Activated naive CD8-positive, alpha-beta T cell treated with anti-CD3 and anti-CD28 coated beads, Interleukin-2, amount 10 ng/mL, durations not matched to agents 7 days and 5 days (primary cell): ENCODE data around the gene WNT9B. TPM values are rescaled to one million over a fixed set of nuclear protein-coding genes. Genes with fewer than 3 reads are reported as not detected.

Experiments used
- ATAC-seq: fragments of 150-1000 bp; cut with Tn5 transposase; one replicate; pipeline ENCODE4 v1.10.0; 2021; ENCODE audit warnings: low read depth, moderate library complexity
- POLR2A ChIA-PET: fragments of 350-600 bp; sonication (Branson Sonifier 250); formaldehyde crosslinking; loops from one replicate; lab custom pipeline; 2021; ENCODE audit warnings: antibody characterized with exemption; lab: Charles Lee
- DNase-seq: peaks from one replicate; pipeline ENCODE4 v3.0.0; 2021
- H3K27ac Mint-ChIP-seq: one replicate; pipeline ENCODE4 v1.8.0; 2022; ENCODE audit warnings: mild to moderate bottlenecking, mixed read lengths
- H3K27me3 Mint-ChIP-seq: one replicate; pipeline ENCODE4 v1.8.0; 2022; ENCODE audit warnings: mild to moderate bottlenecking, moderate library complexity, mixed read lengths
- H3K36me3 Mint-ChIP-seq: one replicate; pipeline ENCODE4 v1.8.0; 2021; ENCODE audit warnings: mild to moderate bottlenecking, mixed read lengths
- H3K4me1 Mint-ChIP-seq: one replicate; pipeline ENCODE4 v1.8.0; 2021; ENCODE audit warnings: mixed read lengths
- H3K4me3 Mint-ChIP-seq: one replicate; pipeline ENCODE4 v1.8.0; 2022; ENCODE audit warnings: mild to moderate bottlenecking, moderate library complexity, mixed read lengths
- H3K9me3 Mint-ChIP-seq: one replicate; pipeline ENCODE4 v1.8.0; 2021; ENCODE audit warnings: mixed read lengths
- total RNA-seq, 2 experiments: library from RNA; stranded (reverse); gene quantifications; one replicate each; pipeline ENCODE4 v1.2.3, GENCODE V29; 2021

Gene WNT9B
- total RNA-seq, 2 experiments from 2014 or later = not detected

- DNase-seq = no peak
- Mint-ChIP-seq H3K27me3 (peaks cover 9% of the 10 kb centered on the region), H3K4me3 (no peak overlapping the region), H3K27ac (no peak overlapping the region), H3K4me1 (no peaks in the 10 kb centered on the region), H3K9me3 (no peaks in the 10 kb centered on the region), H3K36me3 (no peaks in the 10 kb centered on the region)
- no peak for ATAC-seq
- POLR2A ChIA-PET = interaction anchor here (0.6 to 1.1 kb wide), 2 partner anchors 58 to 320 kb away, joined by 3 read pairs; no protein-coding TSS in a partner anchor
Measured at GRCh38 chr17:46886310-46886663, 34.9 kb downstream of the WNT9B start.

GRCh38 chr17:46887717-46888116 lies 36.3 kb downstream of the WNT9B start:
- Mint-ChIP-seq H3K27me3 (peaks cover 9% of the 10 kb centered on the region), H3K9me3 (no peaks in the 10 kb centered on the region), H3K36me3 (no peaks in the 10 kb centered on the region), H3K4me3 (no peak overlapping the region), H3K4me1 (no peaks in the 10 kb centered on the region), H3K27ac (no peak overlapping the region)
- DNase-seq (no peak), ATAC-seq (no peak)
- POLR2A ChIA-PET = no interaction called here

- no peaks in the 10 kb centered on the region for H3K4me1 Mint-ChIP-seq
- H3K9me3 Mint-ChIP-seq = no peaks in the 10 kb centered on the region
- ATAC-seq = no peak
- H3K27ac Mint-ChIP-seq = no peak overlapping the region
- peaks cover 15% of the 10 kb centered on the region for H3K27me3 Mint-ChIP-seq
- no peak overlapping the region for H3K4me3 Mint-ChIP-seq
- DNase-seq = no peak
- POLR2A ChIA-PET = no interaction called here
- H3K36me3 Mint-ChIP-seq = no peaks in the 10 kb centered on the region
Measured at GRCh38 chr17:46888727-46889126, 37.3 kb downstream of the WNT9B start.

- DNase-seq = no peak
- Mint-ChIP-seq H3K36me3 (no peaks in the 10 kb centered on the region), H3K9me3 (no peaks in the 10 kb centered on the region), H3K4me3 (no peak overlapping the region), H3K27ac (no peak overlapping the region), H3K27me3 (peaks cover 15% of the 10 kb centered on the region), H3K4me1 (no peaks in the 10 kb centered on the region)
- POLR2A ChIA-PET = no interaction called here
- ATAC-seq = no peak
Measured at GRCh38 chr17:46889519-46889918, 38.1 kb downstream of the WNT9B start.

- no peak overlapping the region for H3K4me3 Mint-ChIP-seq
- H3K27me3 Mint-ChIP-seq = peaks cover 15% of the 10 kb centered on the region
- no peaks in the 10 kb centered on the region for H3K4me1 Mint-ChIP-seq
- no peak for DNase-seq
- H3K27ac Mint-ChIP-seq = no peak overlapping the region
- no peak for ATAC-seq
- no peaks in the 10 kb centered on the region for H3K9me3 Mint-ChIP-seq
- POLR2A ChIA-PET = no interaction called here
- no peaks in the 10 kb centered on the region for H3K36me3 Mint-ChIP-seq
Measured at GRCh38 chr17:46889992-46890564, 38.7 kb downstream of the WNT9B start.

- Mint-ChIP-seq H3K27ac (no peak overlapping the region), H3K27me3 (peaks cover 15% of the 10 kb centered on the region), H3K9me3 (no peaks in the 10 kb centered on the region), H3K4me3 (no peak overlapping the region), H3K36me3 (no peaks in the 10 kb centered on the region), H3K4me1 (no peaks in the 10 kb centered on the region)
- POLR2A ChIA-PET = no interaction called here
- no peak for ATAC-seq
- no peak for DNase-seq
Measured at GRCh38 chr17:46890638-46891037, 39.3 kb downstream of the WNT9B start.

GRCh38 chr17:46892192-46892703 lies 40.9 kb downstream of the WNT9B start:
- peaks cover 17% of the 10 kb centered on the region for H3K27me3 Mint-ChIP-seq

GRCh38 chr17:46894024-46894423 lies 42.6 kb downstream of the WNT9B start:
- no peaks in the 10 kb centered on the region for H3K4me1 Mint-ChIP-seq
- no peak overlapping the region for H3K27ac Mint-ChIP-seq
- DNase-seq (no peak), ATAC-seq (no peak)
- H3K9me3 Mint-ChIP-seq = peaks cover 4% of the 10 kb centered on the region
- POLR2A ChIA-PET = no interaction called here
- no peaks in the 10 kb centered on the region for H3K36me3 Mint-ChIP-seq
- H3K27me3 Mint-ChIP-seq = peaks cover 12% of the 10 kb centered on the region
- no peak overlapping the region for H3K4me3 Mint-ChIP-seq

More at GRCh38 chr17:46892192-46892703, 40.9 kb downstream of the WNT9B start:
- H3K4me3 Mint-ChIP-seq = no peak overlapping the region
- no peak overlapping the region for H3K27ac Mint-ChIP-seq
- POLR2A ChIA-PET = no interaction called here
- no peak for DNase-seq
- no peaks in the 10 kb centered on the region for H3K9me3 Mint-ChIP-seq
- H3K4me1 Mint-ChIP-seq = no peaks in the 10 kb centered on the region
- H3K36me3 Mint-ChIP-seq = no peaks in the 10 kb centered on the region
- ATAC-seq = no peak

GRCh38 chr17:46894476-46895151 lies 43.2 kb downstream of the WNT9B start:
- Mint-ChIP-seq H3K36me3 (no peaks in the 10 kb centered on the region), H3K27ac (no peak overlapping the region), H3K27me3 (peaks cover 12% of the 10 kb centered on the region), H3K9me3 (peaks cover 4% of the 10 kb centered on the region), H3K4me1 (no peaks in the 10 kb centered on the region), H3K4me3 (no peak overlapping the region)
- DNase-seq (no peak), ATAC-seq (no peak)
- POLR2A ChIA-PET = no interaction called here

- no peak for ATAC-seq
- peaks cover 4% of the 10 kb centered on the region for H3K9me3 Mint-ChIP-seq
- no peak for DNase-seq
- H3K4me1 Mint-ChIP-seq = no peaks in the 10 kb centered on the region
- POLR2A ChIA-PET = no interaction called here
- H3K27me3 Mint-ChIP-seq = peaks cover 12% of the 10 kb centered on the region
- no peaks in the 10 kb centered on the region for H3K36me3 Mint-ChIP-seq
- no peak overlapping the region for H3K27ac Mint-ChIP-seq
- no peak overlapping the region for H3K4me3 Mint-ChIP-seq
Measured at GRCh38 chr17:46895171-46895570, 43.8 kb downstream of the WNT9B start.

- Mint-ChIP-seq H3K27me3 (peaks cover 10% of the 10 kb centered on the region), H3K27ac (no peak overlapping the region), H3K4me3 (no peak overlapping the region), H3K4me1 (no peaks in the 10 kb centered on the region), H3K36me3 (no peaks in the 10 kb centered on the region), H3K9me3 (peaks cover 4% of the 10 kb centered on the region)
- DNase-seq (no peak), ATAC-seq (no peak)
- POLR2A ChIA-PET = interaction anchor here (0.6 kb wide), 1 partner anchor 699 kb away, joined by 7 read pairs; no protein-coding TSS in a partner anchor
Measured at GRCh38 chr17:46896991-46897390, 45.6 kb downstream of the WNT9B start.

- DNase-seq = no peak
- Mint-ChIP-seq H3K36me3 (no peaks in the 10 kb centered on the region), H3K27me3 (peaks cover 5% of the 10 kb centered on the region), H3K4me3 (no peak overlapping the region), H3K4me1 (no peaks in the 10 kb centered on the region), H3K27ac (no peak overlapping the region), H3K9me3 (peaks cover 4% of the 10 kb centered on the region)
- ATAC-seq = no peak
- POLR2A ChIA-PET = no interaction called here
Measured at GRCh38 chr17:46898364-46898763, 47.0 kb downstream of the WNT9B start.

- Mint-ChIP-seq H3K4me3 (no peak overlapping the region), H3K27ac (no peak overlapping the region), H3K4me1 (no peaks in the 10 kb centered on the region), H3K9me3 (peaks cover 4% of the 10 kb centered on the region), H3K36me3 (no peaks in the 10 kb centered on the region), H3K27me3 (peaks cover 4% of the 10 kb centered on the region)
- POLR2A ChIA-PET = no interaction called here
- DNase-seq (no peak), ATAC-seq (no peak)
Measured at GRCh38 chr17:46898860-46899259, 47.5 kb downstream of the WNT9B start.

- no peak for ATAC-seq
- Mint-ChIP-seq H3K36me3 (no peaks in the 10 kb centered on the region), H3K4me3 (no peak overlapping the region), H3K27ac (no peak overlapping the region), H3K9me3 (peaks cover 7% of the 10 kb centered on the region), H3K27me3 (peaks cover 5% of the 10 kb centered on the region), H3K4me1 (peaks cover 9% of the 10 kb centered on the region)
- no peak for DNase-seq
- POLR2A ChIA-PET = interaction anchor here (0.6 kb wide), 1 partner anchor 18 kb away, joined by 4 read pairs; no protein-coding TSS in a partner anchor
Measured at GRCh38 chr17:46901291-46901690, 49.9 kb downstream of the WNT9B start.
